CD14-positive monocyte (primary cell): ENCODE data around the gene LMO7. TPM values are rescaled to one million over a fixed set of nuclear protein-coding genes. Genes with fewer than 3 reads are reported as not detected.

Experiments used
- DNase-seq, 3 donors: peaks; one replicate each; pipeline ENCODE4 v3.0.0-alpha.2; 2011 to 2022
- H2AFZ ChIP-seq: 2 replicates; pipeline ENCODE4 v1.6.0; 2012; ENCODE audit warnings: mild to moderate bottlenecking, low read depth, low read length, inconsistent platforms; ENCODE audit not compliant: insufficient read depth, poor library complexity, severe bottlenecking
- H3K27ac ChIP-seq, 2 donors: 1 replicate in 1 of 2; 2 replicates in 1 of 2; pipeline ENCODE4 v1.5.1; 2012 to 2013; ENCODE audit warnings: low read length in 2 of 2, control low read depth in 1 of 2, inconsistent platforms in 1 of 2, low read depth in 1 of 2, mild to moderate bottlenecking in 1 of 2
- H3K27me3 ChIP-seq, 2 donors: one replicate each; pipeline versions ENCODE4 v1.6.0 to v1.6.1; 2011 to 2013; ENCODE audit warnings: low read length in 2 of 2; ENCODE audit not compliant: control insufficient read depth in 2 of 2, insufficient read depth in 2 of 2
- H3K36me3 ChIP-seq, 2 donors: replicated peaks in 1 of 2; 1 replicate in 1 of 2; 2 replicates in 1 of 2; pipeline versions ENCODE4 v1.5.1 to v1.6.1; 2012 to 2013; ENCODE audit warnings: low read length in 2 of 2, control low read depth in 1 of 2, inconsistent platforms in 1 of 2, mild to moderate bottlenecking in 1 of 2; ENCODE audit not compliant: insufficient read depth in 2 of 2, control insufficient read depth in 1 of 2
- H3K4me1 ChIP-seq, 2 donors: 1 replicate in 1 of 2; 2 replicates in 1 of 2; pipeline versions ENCODE4 v1.5.1 to v1.6.1; 2012 to 2013; ENCODE audit warnings: low read length in 2 of 2, control low read depth in 1 of 2, inconsistent platforms in 1 of 2, mild to moderate bottlenecking in 1 of 2, moderate library complexity in 1 of 2; ENCODE audit not compliant: insufficient read depth in 2 of 2, control insufficient read depth in 1 of 2
- H3K4me2 ChIP-seq: replicated peaks from 2 replicates; pipeline ENCODE3; 2012; ENCODE audit warnings: low read length, moderate library complexity, mild to moderate bottlenecking; ENCODE audit not compliant: poor library complexity, severe bottlenecking; ENCODE audit errors: extremely low read depth
- H3K4me3 ChIP-seq, 3 experiments: fragments of 200-600 bp in 1 of 3; sonication (generic) in 1 of 3; replicated peaks in 1 of 3; 1 replicate in 2 of 3; 2 replicates in 1 of 3; pipeline ENCODE4 v1.5.1; 2011 to 2013; ENCODE audit warnings: low read length in 3 of 3, mild to moderate bottlenecking in 3 of 3, control low read depth in 2 of 3, low read depth in 2 of 3, inconsistent platforms in 1 of 3, moderate library complexity in 1 of 3
- H3K79me2 ChIP-seq: 2 replicates; pipeline ENCODE4 v1.6.0; 2012; ENCODE audit warnings: mild to moderate bottlenecking, control low read depth, inconsistent platforms, low read length, moderate library complexity; ENCODE audit not compliant: insufficient read depth
- H3K9ac ChIP-seq: 2 replicates; pipeline ENCODE4 v1.6.0; 2017; ENCODE audit warnings: low read length, mild to moderate bottlenecking; ENCODE audit not compliant: insufficient read depth, poor library complexity, severe bottlenecking
- H3K9me3 ChIP-seq, 2 donors: replicated peaks in 1 of 2; 1 replicate in 1 of 2; 2 replicates in 1 of 2; pipeline versions ENCODE4 v1.5.1 to v1.6.1; 2012 to 2013; ENCODE audit warnings: low read length in 2 of 2, control low read depth in 1 of 2; ENCODE audit not compliant: control insufficient read depth in 1 of 2, insufficient read depth in 1 of 2
- H4K20me1 ChIP-seq: 2 replicates; pipeline ENCODE4 v1.6.0; 2012; ENCODE audit warnings: mild to moderate bottlenecking, low read length, control low read depth, moderate library complexity; ENCODE audit not compliant: insufficient read depth
- H3K27ac Mint-ChIP-seq, 7 donors: one replicate each; pipeline ENCODE4 v1.8.0; 2020; ENCODE audit warnings: mild to moderate bottlenecking in 7 of 7, mixed read lengths in 7 of 7, moderate library complexity in 6 of 7, inconsistent platforms in 2 of 7
- H3K27me3 Mint-ChIP-seq, 3 donors: one replicate each; pipeline ENCODE4 v1.8.0; 2021 to 2022; ENCODE audit warnings: low read depth in 3 of 3, mild to moderate bottlenecking in 3 of 3, mixed read lengths in 3 of 3, moderate library complexity in 3 of 3, inconsistent platforms in 1 of 3
- H3K36me3 Mint-ChIP-seq, 2 donors: one replicate each; pipeline ENCODE4 v1.8.0; 2020; ENCODE audit warnings: mixed read lengths in 2 of 2, inconsistent platforms in 1 of 2, mild to moderate bottlenecking in 1 of 2
- H3K4me1 Mint-ChIP-seq: one replicate; pipeline ENCODE4 v1.8.0; 2020; ENCODE audit warnings: mild to moderate bottlenecking, mixed read lengths
- H3K4me3 Mint-ChIP-seq, 2 donors: one replicate each; pipeline ENCODE4 v1.8.0; 2020; ENCODE audit warnings: mild to moderate bottlenecking in 2 of 2, mixed read lengths in 2 of 2, moderate library complexity in 1 of 2
- H3K9me3 Mint-ChIP-seq, 7 donors: one replicate each; pipeline ENCODE4 v1.8.0; 2020 to 2022; ENCODE audit warnings: mixed read lengths in 7 of 7, mild to moderate bottlenecking in 6 of 7, moderate library complexity in 6 of 7, inconsistent platforms in 2 of 7
- CTCF ChIP-seq: fragments of 200-600 bp; IDR thresholded peaks from one replicate; pipeline ENCODE4 v1.8.0; 2022; ENCODE audit warnings: antibody characterized with exemption, mild to moderate bottlenecking
- WGBS: methylation state at CpG from one replicate; pipeline ENCODE4 v1.1.5; 2013; ENCODE audit warnings: missing lambda C conversion rate; ENCODE audit not compliant: insufficient coverage; 5-methylcytosine and 5-hydroxymethylcytosine counted together
- intact Hi-C, 2 donors: fragments of 100-400 bp; cut with micrococcal nuclease; formaldehyde crosslinking; loops; one replicate each; pipeline versions ENCODE4 v1.15.0 to v1.15.1; 2023
- polyA plus RNA-seq, 3 donors: library from polyadenylated mRNA; depleted of rRNA in 1 of 3; unstranded in 2 of 3; stranded (reverse) in 1 of 3; fragments of 300-500 nt in 2 of 3; fragments of >200 nt in 1 of 3; fragmentation: Illumina TruSeq in 2 of 3; gene quantifications; 1 replicate in 2 of 3; 2 replicates in 1 of 3; pipeline ENCODE4 v1.2.3, GENCODE V29; 2012 to 2021

LMO7 gene
- polyA plus RNA-seq, 3 donors: 0.79 to 1.6 (median 0.90) TPM

DNA sequence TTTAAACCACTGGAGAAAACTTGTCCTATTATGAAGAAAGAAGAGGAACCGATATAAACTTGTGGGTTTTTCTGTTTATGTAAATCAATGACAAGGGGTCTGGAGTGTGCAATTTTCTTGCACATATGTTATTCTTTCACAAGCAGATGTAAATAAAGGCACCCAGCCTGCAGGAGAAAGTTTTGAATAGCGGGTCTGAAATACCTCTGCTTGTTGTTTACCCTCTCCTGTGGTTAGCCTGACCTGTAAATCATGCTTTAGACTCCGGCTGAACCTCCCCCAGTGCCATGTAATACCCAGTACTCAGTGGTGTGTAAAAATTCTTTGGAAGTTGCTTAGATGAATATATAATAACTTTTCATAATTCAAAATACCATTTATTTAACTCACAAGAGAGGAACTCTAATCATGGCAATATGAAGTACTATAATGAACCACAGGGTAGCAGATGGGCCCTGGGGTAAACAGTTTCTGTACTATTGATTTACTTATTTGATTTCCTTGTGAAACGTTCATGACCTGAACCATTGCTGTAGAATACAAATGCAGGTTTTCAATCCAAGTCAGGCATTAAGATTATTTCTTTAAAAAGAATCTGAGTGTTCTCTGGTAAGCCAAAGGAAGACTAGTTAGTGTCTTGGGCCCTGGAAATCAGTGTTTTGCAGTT lies 245.1 kb downstream of the LMO7 start:
- Histone ChIP-seq H3K79me2 (no peaks in the 10 kb centered on the region), H4K20me1 (no peaks in the 10 kb centered on the region), H3K9me3 (no peaks in the 10 kb centered on the region), H3K4me3 (no peak overlapping the region), H3K36me3 (no peaks in the 10 kb centered on the region), H3K27ac (no peak overlapping the region), H3K4me2 (no peak overlapping the region), H3K4me1 (peaks cover under 1 to 1% of the 10 kb centered on the region in 2 donors), H2AFZ (no peak overlapping the region), H3K9ac (no peak overlapping the region), H3K27me3 (no peaks in the 10 kb centered on the region)
- Mint-ChIP-seq H3K36me3 (no peaks in the 10 kb centered on the region), H3K4me3 (no peak overlapping the region), H3K4me1 (peaks cover 2% of the 10 kb centered on the region), H3K27ac (no peak overlapping the region), H3K27me3 (peaks cover 0 to 2% (median 2%) of the 10 kb centered on the region in 3 donors), H3K9me3 (peaks cover 0 to 2% (median 0%) of the 10 kb centered on the region in 7 donors)
- TF ChIP-seq CTCF: no peak
- DNase-seq: no peak
- intact Hi-C loops: no loop called here
- WGBS: 20% methylated on average over 1 of the region's 4 CpGs

- intact Hi-C loops: no loop called here
- DNase-seq: no peak
- H3K9ac ChIP-seq: no peak overlapping the region
- H3K9me3 ChIP-seq: no peaks in the 10 kb centered on the region
- H3K79me2 ChIP-seq: no peaks in the 10 kb centered on the region
- Mint-ChIP-seq H3K27ac (peak overlapping the region in 1 of 7 donors; percentile 37), H3K4me3 (no peak overlapping the region), H3K27me3 (peaks cover 0 to 2% (median 2%) of the 10 kb centered on the region in 3 donors), H3K4me1 (no peaks in the 10 kb centered on the region), H3K36me3 (no peaks in the 10 kb centered on the region), H3K9me3 (peaks cover 0 to 2% (median 0%) of the 10 kb centered on the region in 7 donors)
- H3K4me2 ChIP-seq: no peak overlapping the region
- H3K4me1 ChIP-seq: no peaks in the 10 kb centered on the region
- H3K4me3 ChIP-seq: no peak overlapping the region
- H2AFZ ChIP-seq: no peak overlapping the region
- no peaks in the 10 kb centered on the region for H3K27me3 ChIP-seq
- no CpG with 5 or more reads among the region's 1 CpG for WGBS
- no peaks in the 10 kb centered on the region for H3K36me3 ChIP-seq
- H3K27ac ChIP-seq: no peak overlapping the region
- TF ChIP-seq CTCF: no peak
- H4K20me1 ChIP-seq: no peaks in the 10 kb centered on the region
Observed at GRCh38 chr13:75882261-75882660, 246.1 kb downstream of the LMO7 start.
